GM23248 (cell line): Measurements from ENCODE around the gene MYCN.

ENCODE experiments used
- EZH2 ChIP-seq: fragments of 200-600 bp; sonication (generic); IDR thresholded peaks from 2 replicates; pipeline ENCODE4 v1.6.1; 2018; ENCODE audit warnings: antibody characterized with exemption, mild to moderate bottlenecking; ENCODE audit not compliant: insufficient read depth, poor library complexity, severe bottlenecking
- EZH2phosphoT487 ChIP-seq: fragments of 200-600 bp; sonication (generic); IDR thresholded peaks from 2 replicates; pipeline ENCODE4 v1.6.1; 2018; ENCODE audit warnings: antibody characterized with exemption, moderate library complexity, mild to moderate bottlenecking, low read depth; ENCODE audit not compliant: insufficient read depth

DNA sequence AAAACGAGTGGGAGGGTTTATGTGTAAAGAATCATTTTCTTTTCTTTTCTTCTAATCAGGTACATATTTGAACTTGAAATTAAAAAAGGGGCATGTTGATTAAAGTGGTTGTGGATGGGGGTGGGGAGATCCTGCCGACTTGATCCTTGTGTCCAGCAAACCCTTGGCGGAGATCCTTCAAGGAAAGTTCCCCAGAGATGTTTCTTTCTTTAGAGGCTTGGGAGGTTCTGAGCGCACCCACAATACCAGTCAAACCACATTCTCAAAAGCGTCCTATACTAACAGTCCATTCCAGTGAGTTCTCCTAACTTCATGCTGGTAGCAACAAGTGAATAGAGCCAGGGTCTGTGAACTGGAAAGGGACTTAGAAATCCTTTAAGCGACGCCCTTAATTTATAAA, 49.2 kb downstream of the MYCN start:
- TF ChIP-seq EZH2 (no peak), EZH2phosphoT487 (no peak)
